DND-41 (cell line): Measurements from ENCODE around the gene GLOD5.

Experiments used
- ATAC-seq: fragments of 200-7000 bp; cut with Tn5 transposase; 3 replicates; pipeline ENCODE4 v1.9.1; 2021; ENCODE audit warnings: low read depth; ENCODE audit not compliant: insufficient read depth
- DNase-seq: peaks from one replicate; pipeline ENCODE4 v3.0.0-alpha.2; 2020
- H2AFZ ChIP-seq: 2 replicates; pipeline ENCODE4 v1.6.0; 2012; ENCODE audit warnings: low read depth, low read length
- H3K27ac ChIP-seq: 2 replicates; pipeline ENCODE4 v1.5.1; 2012; ENCODE audit warnings: low read length, inconsistent platforms
- H3K27me3 ChIP-seq: fragments of 200-600 bp; sonication (generic); 2 replicates; pipeline ENCODE4 v1.6.0; 2012; ENCODE audit warnings: low read length, mild to moderate bottlenecking, inconsistent platforms; ENCODE audit not compliant: insufficient read depth, poor library complexity
- H3K36me3 ChIP-seq: 2 replicates; pipeline ENCODE4 v1.5.1; 2012; ENCODE audit warnings: low read length, inconsistent platforms; ENCODE audit not compliant: insufficient read depth
- H3K4me1 ChIP-seq: 2 replicates; pipeline ENCODE4 v1.5.1; 2012; ENCODE audit warnings: mild to moderate bottlenecking, low read length; ENCODE audit not compliant: insufficient read depth
- H3K4me2 ChIP-seq: 2 replicates; pipeline ENCODE4 v1.6.0; 2012; ENCODE audit warnings: mild to moderate bottlenecking, moderate library complexity, low read length, inconsistent platforms; ENCODE audit not compliant: insufficient read depth
- H3K4me3 ChIP-seq, 2 experiments: fragments of 200-600 bp in 1 of 2; shearing (Covaris generic) in 1 of 2; 2 replicates each; pipeline ENCODE4 v1.5.1; 2012 to 2016; ENCODE audit warnings: inconsistent platforms in 2 of 2, low read length in 2 of 2, mild to moderate bottlenecking in 2 of 2, low read depth in 1 of 2, moderate library complexity in 1 of 2
- H3K79me2 ChIP-seq: 2 replicates; pipeline ENCODE4 v1.6.0; 2012; ENCODE audit warnings: low read length, inconsistent platforms; ENCODE audit not compliant: insufficient read depth
- H3K9ac ChIP-seq: 2 replicates; pipeline ENCODE4 v1.6.0; 2012; ENCODE audit warnings: low read depth, mild to moderate bottlenecking, inconsistent platforms, low read length, moderate library complexity
- H3K9me3 ChIP-seq: 2 replicates; pipeline ENCODE4 v1.5.1; 2012; ENCODE audit warnings: low read length, moderate library complexity, mild to moderate bottlenecking, inconsistent platforms; ENCODE audit not compliant: insufficient read depth, severe bottlenecking
- H4K20me1 ChIP-seq: 2 replicates; pipeline ENCODE4 v1.6.0; 2012; ENCODE audit warnings: low read length; ENCODE audit not compliant: insufficient read depth
- CTCF ChIP-seq: IDR thresholded peaks from 2 replicates; pipeline ENCODE4 v1.5.1; 2012; ENCODE audit warnings: borderline replicate concordance, low read length, moderate library complexity, mild to moderate bottlenecking; ENCODE audit not compliant: poor library complexity, severe bottlenecking; ENCODE audit errors: extremely low read depth
- EZH2 ChIP-seq: IDR thresholded peaks from 3 replicates; pipeline ENCODE4 v1.6.1; 2012; ENCODE audit warnings: borderline replicate concordance, low read depth, mild to moderate bottlenecking, moderate library complexity, low read length, inconsistent platforms; ENCODE audit not compliant: severe bottlenecking

Gene GLOD5

GRCh38 chrX:48792219-48792618 is 30.7 kb downstream of the GLOD5 start:
- H3K4me1 ChIP-seq, result no peaks in the 10 kb centered on the region
- ATAC-seq (no peak), DNase-seq (no peak)
- H3K9ac ChIP-seq, result no peak overlapping the region
- H3K79me2 ChIP-seq, result no peaks in the 10 kb centered on the region
- no peak overlapping the region for H3K4me2 ChIP-seq
- no peaks in the 10 kb centered on the region for H3K9me3 ChIP-seq
- H2AFZ ChIP-seq, result no peak overlapping the region
- H4K20me1 ChIP-seq, result no peaks in the 10 kb centered on the region
- no peaks in the 10 kb centered on the region for H3K27me3 ChIP-seq
- H3K36me3 ChIP-seq, result no peaks in the 10 kb centered on the region
- no peak overlapping the region for H3K27ac ChIP-seq
- no peak for TF ChIP-seq EZH2
- no peak for TF ChIP-seq CTCF
- no peak overlapping the region for H3K4me3 ChIP-seq

GRCh38 chrX:48793935-48794334 is 32.4 kb downstream of the GLOD5 start:
- Histone ChIP-seq H3K79me2 (no peaks in the 10 kb centered on the region), H4K20me1 (no peaks in the 10 kb centered on the region), H3K4me2 (no peak overlapping the region), H3K4me3 (no peak overlapping the region), H3K27me3 (no peaks in the 10 kb centered on the region), H3K27ac (no peak overlapping the region), H2AFZ (no peak overlapping the region), H3K4me1 (no peaks in the 10 kb centered on the region), H3K36me3 (no peaks in the 10 kb centered on the region), H3K9me3 (no peaks in the 10 kb centered on the region), H3K9ac (no peak overlapping the region)
- DNase-seq (no peak), ATAC-seq (no peak)
- no peak for TF ChIP-seq EZH2
- no peak for TF ChIP-seq CTCF

GRCh38 chrX:48794340-48794910 is 32.9 kb downstream of the GLOD5 start:
- DNase-seq (no peak), ATAC-seq (no peak)
- Histone ChIP-seq H3K27ac (no peak overlapping the region), H4K20me1 (no peaks in the 10 kb centered on the region), H3K27me3 (no peaks in the 10 kb centered on the region), H3K4me2 (no peak overlapping the region), H3K4me1 (no peaks in the 10 kb centered on the region), H2AFZ (no peak overlapping the region), H3K36me3 (no peaks in the 10 kb centered on the region), H3K4me3 (no peak overlapping the region), H3K9ac (no peak overlapping the region), H3K79me2 (no peaks in the 10 kb centered on the region), H3K9me3 (no peaks in the 10 kb centered on the region)
- TF ChIP-seq CTCF, result no peak
- TF ChIP-seq EZH2, result no peak

GRCh38 chrX:48794911-48795515 is 33.5 kb downstream of the GLOD5 start:
- Histone ChIP-seq H3K79me2 (no peaks in the 10 kb centered on the region), H3K4me1 (no peaks in the 10 kb centered on the region), H3K4me2 (no peak overlapping the region), H2AFZ (no peak overlapping the region), H3K9me3 (no peaks in the 10 kb centered on the region), H3K9ac (no peak overlapping the region), H3K4me3 (no peak overlapping the region), H3K36me3 (no peaks in the 10 kb centered on the region), H3K27ac (no peak overlapping the region), H3K27me3 (no peaks in the 10 kb centered on the region), H4K20me1 (no peaks in the 10 kb centered on the region)
- no peak for ATAC-seq
- TF ChIP-seq CTCF, result no peak
- no peak for TF ChIP-seq EZH2
- DNase-seq, result no peak
